Measurements from ENCODE around the gene WWC2.

- no peak for TF ChIP-seq YY1 (IDR thresholded peaks at IDR 0.05; ENCODE audit: insufficient read depth, insufficient read length)
- TF ChIP-seq ZNF274 (IDR thresholded peaks at IDR 0.05; ENCODE audit: low read depth, low read length) = no peak
These were observed 20.4 kb upstream of the WWC2 start for GRCh38 chr4:183078634-183079033.
